IgD-negative memory B cell (primary cell): ENCODE results near the gene RSU1. TPM values are rescaled to one million over a fixed set of nuclear protein-coding genes. Genes with fewer than 3 reads are reported as not detected.

Source experiments
- H3K27ac Mint-ChIP-seq, 3 donors: one replicate each; pipeline ENCODE4 v1.8.0; 2020 to 2022; ENCODE audit warnings: mild to moderate bottlenecking in 3 of 3, mixed read lengths in 3 of 3, moderate library complexity in 1 of 3
- H3K27me3 Mint-ChIP-seq: one replicate; pipeline ENCODE4 v1.8.0; 2021; ENCODE audit warnings: mixed read lengths
- H3K36me3 Mint-ChIP-seq: one replicate; pipeline ENCODE4 v1.8.0; 2020; ENCODE audit warnings: mild to moderate bottlenecking, mixed read lengths
- H3K4me1 Mint-ChIP-seq, 3 donors: one replicate each; pipeline ENCODE4 v1.8.0; 2020 to 2022; ENCODE audit warnings: mixed read lengths in 3 of 3, mild to moderate bottlenecking in 1 of 3
- H3K4me3 Mint-ChIP-seq, 4 donors: one replicate each; pipeline ENCODE4 v1.8.0; 2020 to 2022; ENCODE audit warnings: mild to moderate bottlenecking in 4 of 4, mixed read lengths in 4 of 4, moderate library complexity in 3 of 4
- H3K9me3 Mint-ChIP-seq, 3 donors: one replicate each; pipeline ENCODE4 v1.8.0; 2020 to 2021; ENCODE audit warnings: mixed read lengths in 3 of 3, mild to moderate bottlenecking in 1 of 3
- polyA plus RNA-seq: library from polyadenylated mRNA; unstranded; fragments of 300-500 nt; fragmentation: Illumina TruSeq; gene quantifications from one replicate; pipeline ENCODE4 v1.2.3, GENCODE V29; 2021

Gene RSU1
- polyA plus RNA-seq, 1 donor from 2014 or later, result 86.8 TPM

DNA sequence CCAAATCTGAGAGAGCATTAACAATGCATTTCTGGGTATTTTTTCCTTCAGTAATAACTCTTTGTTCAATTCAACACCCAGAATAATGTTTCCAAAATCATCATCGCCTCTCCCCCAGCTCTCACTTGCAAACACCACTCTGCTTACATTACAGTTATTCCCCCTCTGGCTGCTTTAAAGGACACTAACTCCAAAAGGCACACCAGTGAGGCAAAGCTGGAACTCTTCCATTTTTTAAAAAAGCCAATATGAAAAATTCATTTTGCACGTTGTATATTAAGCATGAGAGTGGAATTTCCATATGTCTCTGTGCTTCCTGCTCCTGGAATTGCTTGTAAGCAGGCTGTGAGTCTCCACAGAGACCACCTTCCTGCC lies 204.3 kb downstream of the RSU1 start:
- no peaks in the 10 kb centered on the region for H3K4me1 Mint-ChIP-seq
- no peaks in the 10 kb centered on the region for H3K27me3 Mint-ChIP-seq
- H3K4me3 Mint-ChIP-seq, result no peak overlapping the region
- H3K9me3 Mint-ChIP-seq, result peaks cover 5 to 19% (median 14%) of the 10 kb centered on the region in 3 donors
- peaks cover 10% of the 10 kb centered on the region for H3K36me3 Mint-ChIP-seq
- H3K27ac Mint-ChIP-seq, result no peak overlapping the region

DNA sequence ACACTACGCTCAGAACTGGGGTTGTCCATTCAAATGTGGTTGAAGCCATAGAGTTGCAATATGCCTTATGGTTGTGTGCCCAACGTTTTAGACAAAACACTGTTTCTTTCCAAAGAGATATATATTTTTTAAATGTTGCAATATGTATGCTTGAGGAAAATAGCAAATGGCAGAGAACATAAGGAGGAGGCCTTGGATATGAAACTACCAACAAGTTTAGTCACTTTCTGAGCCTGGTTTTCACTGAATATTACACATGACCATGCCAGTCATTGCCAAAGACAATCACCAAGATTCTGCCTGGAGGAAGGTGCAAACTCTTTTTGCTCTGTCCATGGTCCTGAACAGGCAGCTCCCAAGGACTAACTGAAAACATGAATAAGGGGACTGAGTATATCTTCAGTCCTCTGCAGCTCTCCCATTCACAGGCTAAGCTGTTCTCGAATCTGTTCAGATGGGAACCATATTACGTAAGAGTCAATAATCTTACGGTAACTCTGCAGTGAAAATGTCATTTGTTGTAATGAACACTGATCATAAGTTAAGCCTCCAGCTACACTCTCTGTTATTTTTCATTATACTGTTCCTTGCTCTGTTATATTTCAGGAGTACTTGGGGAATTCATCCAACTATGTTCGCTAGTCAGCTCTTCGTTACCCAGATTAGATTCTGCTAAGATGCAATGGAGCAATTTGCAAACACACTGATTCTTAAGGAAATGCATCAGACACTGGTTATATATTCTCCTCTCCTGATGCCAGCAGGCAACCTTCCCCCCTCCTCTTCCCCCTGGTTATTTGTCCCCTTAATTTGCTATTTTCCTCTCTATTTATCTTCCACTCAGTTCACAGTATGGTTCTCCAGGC lies 204.9 kb downstream of the RSU1 start:
- Mint-ChIP-seq H3K9me3 (peaks cover 5 to 17% (median 14%) of the 10 kb centered on the region in 3 donors), H3K27me3 (no peaks in the 10 kb centered on the region)

DNA sequence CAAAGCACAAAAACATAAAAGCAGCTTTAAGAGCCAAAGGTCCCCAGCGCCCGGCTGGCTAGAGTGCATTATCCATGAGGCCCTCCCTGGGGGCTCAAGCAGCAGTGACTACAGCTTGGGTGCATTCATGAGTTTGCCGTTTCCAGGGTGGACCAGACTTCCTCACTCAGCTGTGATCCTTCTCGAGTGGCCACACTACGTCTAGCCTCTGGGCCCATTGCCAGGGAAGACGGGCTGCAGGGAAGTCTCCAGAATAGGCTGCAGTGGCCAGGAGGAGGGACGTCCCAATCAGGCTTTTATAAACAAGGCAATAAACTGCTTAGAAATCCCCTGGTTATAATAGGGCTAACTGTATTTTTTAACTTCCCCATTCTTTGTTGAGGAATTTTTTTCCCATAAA lies 206.2 kb downstream of the RSU1 start:
- Mint-ChIP-seq H3K36me3 (peaks cover 10% of the 10 kb centered on the region), H3K27ac (no peak overlapping the region), H3K4me3 (no peak overlapping the region), H3K27me3 (no peaks in the 10 kb centered on the region), H3K9me3 (peaks cover 5 to 7% (median 6%) of the 10 kb centered on the region in 3 donors), H3K4me1 (no peaks in the 10 kb centered on the region)

More for the DNA sequence above, 204.9 kb downstream of the RSU1 start:
- no peaks in the 10 kb centered on the region for H3K4me1 Mint-ChIP-seq
- no peak overlapping the region for H3K4me3 Mint-ChIP-seq
- no peak overlapping the region for H3K27ac Mint-ChIP-seq
- H3K36me3 Mint-ChIP-seq, result peaks cover 10% of the 10 kb centered on the region

DNA sequence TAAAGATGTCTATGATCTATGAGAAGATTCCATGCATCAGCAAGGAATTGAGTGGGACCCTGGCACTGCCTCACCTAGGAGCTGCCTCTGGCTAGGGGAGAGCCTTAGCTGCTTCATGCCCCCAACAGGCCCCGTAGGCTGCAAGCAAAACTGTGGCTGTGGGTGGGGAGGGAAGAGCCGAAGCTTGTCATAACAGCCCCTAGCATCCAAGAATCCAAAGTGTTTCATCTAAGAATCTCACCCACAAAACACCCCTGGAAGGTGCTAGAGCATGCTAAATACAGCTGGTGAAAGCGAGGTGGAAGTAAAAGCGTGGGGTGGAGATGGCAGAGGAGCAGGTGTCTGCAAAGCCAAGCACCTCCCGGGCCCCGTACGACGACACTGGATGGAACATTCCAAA lies 208.0 kb downstream of the RSU1 start:
- Mint-ChIP-seq H3K36me3 (peaks cover 12% of the 10 kb centered on the region), H3K27ac (no peak overlapping the region), H3K4me3 (no peak overlapping the region), H3K27me3 (no peaks in the 10 kb centered on the region), H3K9me3 (peaks cover 0 to 2% (median 0%) of the 10 kb centered on the region in 3 donors), H3K4me1 (no peaks in the 10 kb centered on the region)

DNA sequence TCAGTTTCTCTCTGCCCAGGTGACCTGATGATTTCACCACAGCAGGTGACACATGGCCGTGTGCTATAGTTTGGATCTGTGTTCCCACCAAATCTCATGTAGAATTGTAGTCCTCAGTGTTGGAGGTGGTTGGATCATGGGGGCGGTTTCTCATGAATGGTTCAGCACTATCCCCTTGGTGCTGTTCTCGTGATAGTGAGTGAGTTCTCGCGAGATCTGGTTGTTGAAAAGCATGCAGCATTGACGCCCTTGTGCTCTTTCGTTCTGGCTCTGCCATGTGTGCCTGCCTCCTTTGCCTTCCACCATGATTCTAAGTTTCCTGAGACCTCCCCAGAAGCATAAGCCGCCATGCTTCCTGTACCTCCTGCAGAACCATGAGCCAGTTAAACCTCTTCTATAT lies 210.3 kb downstream of the RSU1 start:
- Mint-ChIP-seq H3K9me3 (peaks cover 0 to 2% (median 0%) of the 10 kb centered on the region in 3 donors), H3K27me3 (no peaks in the 10 kb centered on the region), H3K36me3 (peaks cover 9% of the 10 kb centered on the region), H3K4me1 (no peaks in the 10 kb centered on the region), H3K27ac (no peak overlapping the region), H3K4me3 (no peak overlapping the region)

DNA sequence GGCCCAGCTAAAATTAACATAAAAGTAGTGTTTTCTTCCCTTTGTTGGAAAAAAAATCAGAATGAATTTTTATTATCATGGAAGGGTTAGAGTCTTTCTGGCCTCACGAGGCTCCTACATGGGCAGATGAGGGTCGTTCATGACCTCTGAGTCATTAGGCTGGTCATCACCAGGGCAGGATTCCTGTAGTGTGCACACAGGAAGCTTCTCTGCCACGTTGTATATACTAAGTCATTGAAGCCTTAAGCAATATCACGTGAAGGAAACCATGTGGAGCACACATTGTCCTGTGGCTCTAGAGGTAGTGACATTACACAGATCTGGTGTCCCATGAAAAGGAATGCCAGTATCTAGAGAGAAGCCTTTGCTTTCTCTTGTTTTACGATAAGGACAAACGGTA lies 210.8 kb downstream of the RSU1 start:
- peaks cover 8% of the 10 kb centered on the region for H3K36me3 Mint-ChIP-seq

DNA sequence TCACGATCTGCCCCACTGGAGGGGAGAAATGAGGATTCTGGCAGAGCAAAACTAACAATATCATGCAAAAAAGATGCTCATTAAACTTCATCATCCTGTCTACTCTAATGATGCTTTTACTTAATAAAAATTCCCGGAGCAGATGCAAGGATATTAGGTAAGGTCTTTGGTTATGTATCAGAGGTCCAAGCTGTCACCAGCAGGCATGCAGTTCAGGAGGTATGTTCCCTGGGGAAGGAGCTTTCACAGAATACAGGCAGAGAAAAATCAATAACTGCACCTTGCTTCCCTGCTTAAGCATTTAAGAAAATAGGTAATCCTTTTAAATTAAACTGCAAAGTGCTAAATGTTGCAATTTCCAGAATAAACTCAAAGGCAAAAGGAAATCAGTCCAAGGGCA lies 213.9 kb downstream of the RSU1 start:
- no peak overlapping the region for H3K27ac Mint-ChIP-seq
- no peaks in the 10 kb centered on the region for H3K4me1 Mint-ChIP-seq
- peaks cover 5% of the 10 kb centered on the region for H3K36me3 Mint-ChIP-seq

More for the DNA sequence above, 210.8 kb downstream of the RSU1 start:
- H3K27me3 Mint-ChIP-seq, result no peaks in the 10 kb centered on the region
- H3K27ac Mint-ChIP-seq, result no peak overlapping the region
- peaks cover 0 to 2% (median 0%) of the 10 kb centered on the region in 3 donors for H3K9me3 Mint-ChIP-seq
- H3K4me1 Mint-ChIP-seq, result no peaks in the 10 kb centered on the region
- no peak overlapping the region for H3K4me3 Mint-ChIP-seq

DNA sequence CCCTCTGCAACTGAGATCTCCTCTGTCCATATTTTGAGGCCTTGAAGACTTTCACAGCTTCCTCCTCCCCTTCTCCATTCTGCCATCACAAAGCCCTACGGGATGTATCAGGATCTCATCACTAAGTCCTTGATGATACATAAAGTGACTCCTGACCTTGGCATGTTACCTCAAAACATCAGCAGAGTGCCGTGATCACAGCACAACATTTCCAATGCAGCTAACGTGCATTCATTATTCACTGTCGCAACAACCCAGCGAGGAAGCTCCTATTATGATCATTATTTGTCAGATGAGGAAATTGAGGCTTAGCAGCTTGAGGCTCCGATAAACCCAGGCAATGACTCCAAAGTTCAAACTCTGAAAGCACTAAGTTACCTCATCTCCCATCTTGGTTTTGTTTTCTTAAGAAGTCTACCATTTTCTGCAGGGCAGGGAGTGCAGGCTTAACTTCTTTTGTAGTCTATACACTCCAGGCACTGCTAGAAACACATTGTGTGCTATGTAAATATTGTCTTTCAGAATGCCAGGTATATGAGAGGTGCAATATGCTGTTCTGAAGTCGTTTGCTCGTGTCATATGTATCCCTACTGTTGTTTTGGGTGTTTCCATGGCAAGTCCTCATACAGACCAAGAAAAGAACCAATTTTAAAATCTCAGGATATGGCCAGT lies 215.0 kb downstream of the RSU1 start:
- Mint-ChIP-seq H3K27me3 (no peaks in the 10 kb centered on the region), H3K36me3 (peaks cover 7% of the 10 kb centered on the region), H3K4me1 (no peaks in the 10 kb centered on the region), H3K4me3 (no peak overlapping the region), H3K27ac (no peak overlapping the region), H3K9me3 (peaks cover 0 to 2% (median 0%) of the 10 kb centered on the region in 3 donors)

More for the DNA sequence above, 213.9 kb downstream of the RSU1 start:
- no peak overlapping the region for H3K4me3 Mint-ChIP-seq
- no peaks in the 10 kb centered on the region for H3K27me3 Mint-ChIP-seq
- H3K9me3 Mint-ChIP-seq, result peaks cover 0 to 2% (median 0%) of the 10 kb centered on the region in 3 donors

DNA sequence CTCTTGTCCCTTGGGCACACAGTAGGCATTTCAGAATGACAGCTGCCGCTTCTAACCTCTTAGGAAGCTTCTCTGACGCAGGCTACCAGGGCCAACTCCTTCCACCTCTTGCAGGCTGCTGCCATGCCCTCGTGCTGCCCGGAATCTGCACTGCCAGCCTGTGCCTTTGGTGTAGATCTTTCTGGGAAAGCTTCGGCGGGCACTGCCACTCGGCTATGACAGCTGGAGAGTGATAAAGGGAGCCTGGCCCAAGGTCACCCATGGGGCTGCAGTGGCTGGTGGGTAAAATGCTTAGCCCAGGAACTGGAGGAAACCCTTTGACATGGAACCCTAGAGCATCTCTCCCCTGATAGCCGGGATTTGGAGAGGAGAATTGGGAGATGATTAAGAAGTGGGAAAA lies 217.6 kb downstream of the RSU1 start:
- Mint-ChIP-seq H3K4me1 (no peaks in the 10 kb centered on the region), H3K27me3 (no peaks in the 10 kb centered on the region), H3K27ac (no peak overlapping the region), H3K36me3 (peaks cover 11% of the 10 kb centered on the region), H3K9me3 (peaks cover 0 to 2% (median 0%) of the 10 kb centered on the region in 3 donors), H3K4me3 (no peak overlapping the region)

DNA sequence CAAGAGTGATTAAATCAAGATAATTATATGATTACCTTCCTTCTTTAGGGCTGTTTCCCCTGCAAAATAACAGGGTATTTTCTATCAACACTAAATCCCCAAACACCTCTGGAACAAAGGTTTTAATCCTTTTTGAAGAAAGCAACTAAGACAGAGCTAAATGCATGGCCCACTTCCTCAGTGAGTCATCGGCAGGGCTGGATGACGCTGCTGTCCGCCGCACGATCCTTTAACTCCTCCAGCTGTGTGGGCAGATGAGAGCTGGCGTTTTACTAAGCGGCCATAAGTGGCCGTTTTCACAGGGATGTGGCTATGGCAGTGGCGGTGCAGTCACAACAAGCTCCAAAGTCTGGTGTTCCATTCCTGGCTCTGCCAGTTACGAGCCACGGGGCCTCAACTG lies 219.6 kb downstream of the RSU1 start:
- Mint-ChIP-seq H3K36me3 (peaks cover 22% of the 10 kb centered on the region), H3K9me3 (peaks cover 0 to 2% (median 0%) of the 10 kb centered on the region in 3 donors), H3K4me3 (no peak overlapping the region), H3K27ac (no peak overlapping the region), H3K4me1 (no peaks in the 10 kb centered on the region), H3K27me3 (no peaks in the 10 kb centered on the region)

DNA sequence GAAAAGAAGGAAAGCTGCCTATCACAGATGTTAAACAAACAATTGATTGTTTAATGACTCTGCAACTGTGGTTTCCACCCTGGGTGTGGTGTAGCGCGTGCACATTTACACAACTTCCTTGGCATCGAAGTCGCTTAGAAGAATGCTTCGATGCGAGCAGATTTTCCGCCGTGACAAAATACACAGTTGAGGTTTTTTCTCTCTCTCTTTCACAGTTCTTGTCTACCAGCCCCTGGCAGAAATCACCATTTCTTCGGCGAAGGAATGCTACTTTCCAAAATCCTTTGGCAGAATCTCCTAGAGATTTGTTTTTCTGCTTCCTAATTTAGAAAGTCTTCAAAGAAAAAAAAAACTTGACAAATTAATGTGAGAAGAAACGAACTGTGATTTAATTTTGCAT lies 224.8 kb downstream of the RSU1 start:
- Mint-ChIP-seq H3K4me3 (no peak overlapping the region), H3K27ac (no peak overlapping the region), H3K27me3 (no peaks in the 10 kb centered on the region), H3K4me1 (no peaks in the 10 kb centered on the region), H3K36me3 (peaks cover 29% of the 10 kb centered on the region), H3K9me3 (peaks cover 0 to 2% (median 0%) of the 10 kb centered on the region in 3 donors)

DNA sequence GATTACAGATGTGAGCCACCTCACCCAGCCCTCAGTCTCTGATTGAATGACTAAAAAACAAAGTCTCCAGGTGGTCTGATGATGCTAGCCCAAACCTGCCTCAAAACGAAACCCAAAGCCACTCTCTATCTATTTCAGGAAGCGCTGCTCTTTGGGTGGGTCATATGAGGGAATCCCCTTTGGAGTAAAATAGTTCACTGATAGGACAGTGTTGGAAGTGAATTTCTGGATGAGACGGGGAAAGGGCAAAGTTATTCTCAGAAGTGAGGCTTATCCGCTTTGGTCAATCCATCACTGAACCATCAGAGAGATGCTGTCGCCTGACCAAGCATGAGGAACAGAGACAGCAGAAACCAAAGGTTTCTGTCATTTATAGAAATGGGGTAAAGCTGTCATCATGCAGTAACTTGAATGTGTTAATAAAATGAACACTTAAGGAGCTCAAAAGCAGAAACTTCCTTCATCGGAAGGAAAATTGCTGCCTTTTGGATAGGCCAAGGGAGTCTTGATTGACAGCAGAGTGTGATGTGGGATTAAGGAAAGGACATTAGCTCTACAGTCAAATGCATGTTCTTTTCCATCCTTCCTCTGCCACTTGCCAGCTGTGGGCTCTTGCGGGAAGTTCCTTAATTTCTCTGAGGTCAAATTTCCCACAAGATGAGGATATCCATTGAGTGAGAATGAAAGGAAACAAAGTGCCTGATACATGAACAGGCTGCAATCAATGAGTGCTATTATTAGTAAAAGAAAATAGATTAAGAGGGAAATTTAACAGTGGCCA lies 230.7 kb downstream of the RSU1 start:
- Mint-ChIP-seq H3K36me3 (peaks cover 6% of the 10 kb centered on the region), H3K4me3 (peak overlapping the region in 1 of 4 donors; percentile 33), H3K27me3 (peaks cover under 1% of the 10 kb centered on the region), H3K27ac (no peak overlapping the region), H3K4me1 (peaks cover 0 to 9% (median 7%) of the 10 kb centered on the region in 3 donors), H3K9me3 (no peaks in the 10 kb centered on the region)

DNA sequence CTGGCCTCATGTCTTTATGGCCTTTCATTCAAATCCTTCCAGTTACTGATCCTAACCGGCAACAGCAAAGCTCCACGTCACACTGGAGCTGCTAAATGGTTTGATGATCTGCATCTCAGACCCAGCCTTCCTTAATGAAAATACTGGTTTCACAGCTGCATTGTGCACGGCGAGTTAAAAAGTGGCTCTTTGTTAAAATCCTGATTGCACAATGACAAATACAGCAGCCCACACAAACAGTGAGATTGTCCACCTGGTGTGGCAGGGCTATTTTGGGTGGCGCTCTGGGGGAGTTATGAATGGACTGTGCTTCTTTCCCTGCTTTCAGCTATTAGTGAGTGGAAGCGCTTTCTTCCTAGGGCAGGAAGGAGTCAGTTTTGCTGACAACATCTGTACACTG lies 232.1 kb downstream of the RSU1 start:
- Mint-ChIP-seq H3K9me3 (no peaks in the 10 kb centered on the region), H3K36me3 (peaks cover 4% of the 10 kb centered on the region), H3K27ac (no peak overlapping the region), H3K27me3 (peaks cover 12% of the 10 kb centered on the region), H3K4me3 (no peak overlapping the region), H3K4me1 (peaks cover 0 to 9% (median 7%) of the 10 kb centered on the region in 3 donors)

DNA sequence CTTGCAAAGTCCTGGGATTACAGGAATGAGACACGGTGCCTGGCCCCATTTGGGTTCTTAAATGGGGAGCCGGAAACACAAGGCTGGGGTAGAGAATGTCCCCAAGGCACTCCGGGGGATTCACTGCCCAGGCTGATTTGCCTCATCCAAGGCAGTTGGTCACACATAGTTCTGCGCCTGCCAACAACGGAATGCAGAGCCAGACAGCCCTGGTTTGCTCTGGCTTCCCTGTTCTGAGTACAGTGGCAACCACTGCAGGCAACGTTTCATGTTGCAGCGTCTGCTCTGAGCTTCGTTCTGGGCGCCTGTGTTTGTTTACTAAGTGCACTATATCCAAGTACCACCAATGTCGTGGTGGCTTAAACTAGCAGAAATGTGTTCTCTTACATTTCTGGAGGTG lies 233.8 kb downstream of the RSU1 start:
- Mint-ChIP-seq H3K9me3 (no peaks in the 10 kb centered on the region), H3K27ac (no peak overlapping the region), H3K27me3 (peaks cover 13% of the 10 kb centered on the region), H3K4me3 (no peak overlapping the region), H3K36me3 (peaks cover 3% of the 10 kb centered on the region), H3K4me1 (peaks cover 0 to 9% (median 7%) of the 10 kb centered on the region in 3 donors)

DNA sequence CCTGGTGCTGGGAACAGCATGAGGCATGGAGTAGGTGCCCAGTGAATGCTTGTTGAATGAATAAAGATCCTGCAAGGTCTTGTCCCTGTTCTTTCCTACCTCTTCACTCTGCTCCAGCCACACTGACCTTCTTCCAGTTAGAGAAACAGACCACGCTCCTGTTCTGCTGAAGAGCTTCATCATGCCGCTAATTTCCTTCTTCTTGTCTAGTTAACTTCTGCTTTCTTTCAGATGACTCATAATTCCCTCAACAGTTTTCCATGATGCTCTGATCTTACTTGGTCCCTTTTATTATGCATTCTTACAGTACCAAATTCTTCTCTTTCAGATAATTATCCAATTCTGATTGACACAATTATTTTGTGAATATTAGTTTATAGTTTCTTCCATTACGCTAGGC lies 236.0 kb downstream of the RSU1 start:
- no peak overlapping the region for H3K4me3 Mint-ChIP-seq
- H3K27me3 Mint-ChIP-seq, result peaks cover 16% of the 10 kb centered on the region

More for the DNA sequence above, 236.0 kb downstream of the RSU1 start:
- no peaks in the 10 kb centered on the region for H3K9me3 Mint-ChIP-seq
- H3K36me3 Mint-ChIP-seq, result no peaks in the 10 kb centered on the region
- peaks cover 0 to 6% (median 3%) of the 10 kb centered on the region in 3 donors for H3K4me1 Mint-ChIP-seq
- H3K27ac Mint-ChIP-seq, result no peak overlapping the region
